MCF 10A (cell line): ENCODE measurements around the gene TOR4A. TPM values are rescaled to one million over a fixed set of nuclear protein-coding genes. Genes with fewer than 3 reads are reported as not detected.

Experiments used
- BruUV-seq: library from RNA; stranded (reverse); fragments of 400-500 nt; replicated peaks from 2 replicates; lab custom pipeline; 2021; lab: Mats Ljungman, UMichigan
- CTCF ChIA-PET: fragments of 300-600 bp; sonication (Branson Sonifier 250); formaldehyde crosslinking; extraction: SDS; loops from one replicate; lab custom pipeline; 2021; ENCODE audit warnings: antibody characterized with exemption, inconsistent platforms; lab: Yijun Ruan, JAX
- POLR2A ChIA-PET: fragments of 300-600, 350-650 bp; sonication (Branson Sonifier 250); formaldehyde crosslinking; extraction: SDS; loops from one replicate; lab custom pipeline; 2020; ENCODE audit warnings: antibody characterized with exemption, inconsistent platforms; lab: Yijun Ruan, JAX
- DNase-seq: peaks from one replicate; pipeline ENCODE4 v3.0.0-alpha.2; 2018; ENCODE audit not compliant: unreplicated experiment
- H3K27ac Mint-ChIP-seq: one replicate; pipeline ENCODE4 v1.8.0; 2022; ENCODE audit warnings: mild to moderate bottlenecking, low read depth, mixed read lengths; ENCODE audit not compliant: unreplicated experiment
- H3K27me3 Mint-ChIP-seq: one replicate; pipeline ENCODE4 v1.8.0; 2022; ENCODE audit warnings: mixed read lengths; ENCODE audit not compliant: insufficient read depth, unreplicated experiment
- H3K36me3 Mint-ChIP-seq: one replicate; pipeline ENCODE4 v1.8.0; 2022; ENCODE audit warnings: mild to moderate bottlenecking, moderate library complexity, mixed read lengths; ENCODE audit not compliant: insufficient read depth, unreplicated experiment
- H3K4me1 Mint-ChIP-seq: one replicate; pipeline ENCODE4 v1.8.0; 2022; ENCODE audit warnings: mixed read lengths; ENCODE audit not compliant: insufficient read depth, unreplicated experiment
- H3K4me3 Mint-ChIP-seq: one replicate; pipeline ENCODE4 v1.8.0; 2022; ENCODE audit warnings: mild to moderate bottlenecking, moderate library complexity, mixed read lengths; ENCODE audit not compliant: unreplicated experiment
- H3K9me3 Mint-ChIP-seq: one replicate; pipeline ENCODE4 v1.8.0; 2022; ENCODE audit warnings: mixed read lengths; ENCODE audit not compliant: unreplicated experiment
- intact Hi-C: fragments of 100-400 bp; cut with micrococcal nuclease; formaldehyde crosslinking; loops from 2 replicates; pipeline ENCODE4 v1.14.1; 2022
- total RNA-seq: library from RNA; stranded (reverse); gene quantifications from 2 replicates; pipeline ENCODE4 v1.2.3, GENCODE V29; 2022
- TF ChIP-seq, protein P1 (sequence below): fragments of 200-600 bp; IDR thresholded peaks from one replicate; pipeline ENCODE4 v1.8.0; 2022; ENCODE audit warnings: antibody characterized with exemption, mild to moderate bottlenecking; ENCODE audit not compliant: unreplicated experiment

The TOR4A gene
- total RNA-seq, 1 experiment from 2014 or later, result 21.9 TPM

DNA sequence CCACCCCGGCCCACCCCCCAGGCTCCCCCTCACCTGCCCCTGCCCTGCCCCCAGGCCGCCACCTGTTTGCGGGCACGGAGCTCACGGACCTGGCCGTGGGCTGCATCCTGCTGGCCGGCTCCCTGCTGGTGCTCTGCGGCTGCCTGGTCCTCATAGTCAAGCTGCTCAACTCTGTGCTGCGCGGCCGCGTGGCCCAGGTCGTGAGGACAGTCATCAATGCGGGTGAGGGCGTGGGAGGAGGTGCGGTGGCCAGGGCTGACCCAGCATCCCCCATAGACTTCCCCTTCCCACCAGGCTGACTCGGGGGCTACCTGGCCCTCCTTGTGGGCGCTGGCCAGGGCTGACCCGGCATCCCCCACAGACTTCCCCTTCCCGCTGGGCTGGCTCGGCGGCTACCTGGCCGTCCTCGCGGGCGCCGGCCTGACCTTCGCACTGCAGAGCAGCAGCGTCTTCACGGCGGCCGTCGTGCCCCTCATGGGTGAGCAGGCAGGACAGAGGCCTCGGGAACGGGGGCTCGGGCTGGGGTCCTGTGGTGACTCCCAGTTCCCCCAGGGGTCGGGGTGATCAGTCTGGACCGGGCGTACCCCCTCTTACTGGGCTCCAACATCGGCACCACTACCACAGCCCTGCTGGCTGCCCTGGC lies 43.4 kb upstream of the TOR4A start:
- intact Hi-C loops, result no loop called here
- no TSS peak for BruUV-seq
- Mint-ChIP-seq H3K27ac (no peak overlapping the region), H3K9me3 (no peaks in the 10 kb centered on the region), H3K27me3 (no peaks in the 10 kb centered on the region), H3K4me3 (no peak overlapping the region), H3K36me3 (peaks cover 7% of the 10 kb centered on the region), H3K4me1 (no peaks in the 10 kb centered on the region)
- DNase-seq, result no peak
- CTCF ChIA-PET, result interaction anchor here (1.7 kb wide), 1 partner anchor 114 kb away, joined by 4 read pairs; no protein-coding TSS in a partner anchor
- POLR2A ChIA-PET, result no interaction called here
- TF ChIP-seq, protein P1, sequence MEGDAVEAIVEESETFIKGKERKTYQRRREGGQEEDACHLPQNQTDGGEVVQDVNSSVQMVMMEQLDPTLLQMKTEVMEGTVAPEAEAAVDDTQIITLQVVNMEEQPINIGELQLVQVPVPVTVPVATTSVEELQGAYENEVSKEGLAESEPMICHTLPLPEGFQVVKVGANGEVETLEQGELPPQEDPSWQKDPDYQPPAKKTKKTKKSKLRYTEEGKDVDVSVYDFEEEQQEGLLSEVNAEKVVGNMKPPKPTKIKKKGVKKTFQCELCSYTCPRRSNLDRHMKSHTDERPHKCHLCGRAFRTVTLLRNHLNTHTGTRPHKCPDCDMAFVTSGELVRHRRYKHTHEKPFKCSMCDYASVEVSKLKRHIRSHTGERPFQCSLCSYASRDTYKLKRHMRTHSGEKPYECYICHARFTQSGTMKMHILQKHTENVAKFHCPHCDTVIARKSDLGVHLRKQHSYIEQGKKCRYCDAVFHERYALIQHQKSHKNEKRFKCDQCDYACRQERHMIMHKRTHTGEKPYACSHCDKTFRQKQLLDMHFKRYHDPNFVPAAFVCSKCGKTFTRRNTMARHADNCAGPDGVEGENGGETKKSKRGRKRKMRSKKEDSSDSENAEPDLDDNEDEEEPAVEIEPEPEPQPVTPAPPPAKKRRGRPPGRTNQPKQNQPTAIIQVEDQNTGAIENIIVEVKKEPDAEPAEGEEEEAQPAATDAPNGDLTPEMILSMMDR, result no peak

DNA sequence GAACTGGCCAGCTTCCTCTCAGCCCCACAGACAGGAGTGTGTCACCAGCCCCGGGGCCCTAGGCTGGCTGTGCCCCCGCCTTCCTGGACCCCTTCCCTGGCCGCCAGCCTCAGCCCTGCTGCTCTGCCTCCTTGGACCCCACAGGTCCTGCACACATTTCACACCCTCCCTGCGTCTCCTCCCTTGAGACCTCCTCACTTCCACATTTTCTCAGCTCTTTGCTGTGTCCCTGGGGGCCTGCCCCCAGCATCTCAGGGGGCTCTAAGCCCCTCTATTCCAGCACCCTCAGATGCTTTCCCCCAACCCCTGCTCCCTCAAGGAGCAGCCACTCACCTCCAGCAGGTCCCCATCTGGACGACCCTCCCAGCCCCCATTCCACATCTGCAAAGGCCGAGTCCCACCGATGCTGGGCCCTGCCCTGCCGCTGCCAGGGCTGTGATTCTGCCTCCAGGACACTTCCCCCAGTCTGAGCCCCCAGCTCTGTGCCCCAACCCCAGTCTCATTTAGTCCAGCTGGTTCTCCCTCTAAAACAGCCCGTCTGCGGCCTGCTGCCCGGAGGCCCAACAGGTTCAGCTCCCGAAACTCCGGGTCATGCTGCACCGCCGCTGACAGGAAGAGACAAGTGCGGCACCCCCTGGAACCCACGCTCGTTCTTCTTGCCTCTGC lies 42.6 kb upstream of the TOR4A start:
- no TSS peak for BruUV-seq
- ChIA-PET POLR2A (no interaction called here), CTCF (interaction anchor here (0.6 to 1.7 kb wide), 5 partner anchors 31 to 532 kb away, joined by 3 to 4 read pairs (median 4); no protein-coding TSS in a partner anchor)
- TF ChIP-seq, protein P1, result no peak
- Mint-ChIP-seq H3K4me1 (no peaks in the 10 kb centered on the region), H3K4me3 (no peak overlapping the region), H3K27me3 (no peaks in the 10 kb centered on the region), H3K9me3 (no peaks in the 10 kb centered on the region), H3K27ac (no peak overlapping the region), H3K36me3 (peaks cover 12% of the 10 kb centered on the region)
- intact Hi-C loops, result no loop called here
- no peak for DNase-seq

DNA sequence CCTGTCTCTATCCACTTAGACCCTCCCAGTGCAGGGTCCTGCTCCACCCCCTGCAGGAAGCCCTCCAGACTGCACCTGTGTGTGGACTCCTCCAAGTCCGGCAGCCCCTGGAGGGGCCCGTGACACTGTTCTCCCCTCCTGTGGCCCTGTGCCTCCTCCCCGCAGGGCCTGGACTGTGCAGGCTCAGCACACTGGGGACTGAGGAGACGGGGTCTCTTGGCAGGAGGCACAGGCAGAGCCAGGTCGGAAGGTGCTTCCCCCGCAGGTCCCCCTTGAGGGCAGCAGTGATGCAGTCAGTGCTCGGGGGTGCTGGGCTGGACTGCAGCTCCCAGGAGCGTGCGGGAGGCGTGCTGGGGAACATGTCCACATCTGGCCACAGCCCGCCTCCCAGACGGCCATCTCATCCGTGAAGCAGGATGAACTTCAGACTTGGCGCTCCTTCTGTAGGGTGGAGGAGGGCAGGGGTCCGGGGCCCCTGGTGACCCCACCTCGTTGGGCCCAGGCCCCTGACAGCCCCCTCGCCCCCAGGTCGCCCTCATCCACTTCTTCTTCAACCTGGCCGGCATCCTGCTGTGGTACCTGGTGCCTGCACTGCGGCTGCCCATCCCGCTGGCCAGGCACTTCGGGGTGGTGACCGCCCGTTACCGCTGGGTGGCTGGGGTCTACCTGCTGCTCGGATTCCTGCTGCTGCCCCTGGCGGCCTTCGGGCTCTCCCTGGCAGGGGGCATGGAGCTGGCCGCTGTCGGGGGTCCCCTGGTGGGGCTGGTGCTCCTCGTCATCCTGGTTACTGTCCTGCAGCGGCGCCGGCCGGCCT lies 41.9 kb upstream of the TOR4A start:
- DNase-seq, result no peak
- no peak overlapping the region for H3K27ac Mint-ChIP-seq
- TF ChIP-seq, protein P1, result no peak
- no peaks in the 10 kb centered on the region for H3K9me3 Mint-ChIP-seq
- peaks cover 13% of the 10 kb centered on the region for H3K36me3 Mint-ChIP-seq
- ChIA-PET POLR2A (interaction anchor here (1.0 to 1.8 kb wide), 3 partner anchors 10 to 47 kb away, joined by 4 to 16 read pairs (median 5); partner anchors contain the start of genes ANAPC2, CYSRT1, SSNA1 and TPRN), CTCF (interaction anchor here (0.6 to 1.9 kb wide), 10 partner anchors 23 to 206 kb away, joined by 3 to 8 read pairs (median 4); partner anchors contain the start of gene TOR4A)
- H3K27me3 Mint-ChIP-seq, result no peaks in the 10 kb centered on the region
- no peak overlapping the region for H3K4me3 Mint-ChIP-seq
- H3K4me1 Mint-ChIP-seq, result no peaks in the 10 kb centered on the region
- BruUV-seq, result no TSS peak
- intact Hi-C loops, result no loop called here
